HepG2 (cell line): Measurements from ENCODE around the gene RAP1GAP2.

ENCODE experiments used
- GLI4 ChIP-seq: sonication (generic); formaldehyde crosslinking; IDR thresholded peaks from 2 replicates; pipeline ENCODE4 v1.5.1; 2020; ENCODE audit warnings: missing genetic modification reagents, mild to moderate bottlenecking, moderate library complexity, borderline replicate concordance
- NFE2L2 ChIP-seq: fragments of 150-350 bp; IDR thresholded peaks from 2 replicates; pipeline ENCODE4 v1.6.1; 2014; ENCODE audit warnings: low read length
- POLR2AphosphoS5 ChIP-seq: IDR thresholded peaks from 2 replicates; pipeline ENCODE4 v1.6.1; 2012; ENCODE audit warnings: low read depth, low read length
- TF ChIP-seq, protein P1 (sequence below): sonication (generic); formaldehyde crosslinking; IDR thresholded peaks from 2 replicates; pipeline ENCODE4 v1.5.0; 2020; ENCODE audit warnings: mild to moderate bottlenecking, missing genetic modification reagents, moderate library complexity

DNA sequence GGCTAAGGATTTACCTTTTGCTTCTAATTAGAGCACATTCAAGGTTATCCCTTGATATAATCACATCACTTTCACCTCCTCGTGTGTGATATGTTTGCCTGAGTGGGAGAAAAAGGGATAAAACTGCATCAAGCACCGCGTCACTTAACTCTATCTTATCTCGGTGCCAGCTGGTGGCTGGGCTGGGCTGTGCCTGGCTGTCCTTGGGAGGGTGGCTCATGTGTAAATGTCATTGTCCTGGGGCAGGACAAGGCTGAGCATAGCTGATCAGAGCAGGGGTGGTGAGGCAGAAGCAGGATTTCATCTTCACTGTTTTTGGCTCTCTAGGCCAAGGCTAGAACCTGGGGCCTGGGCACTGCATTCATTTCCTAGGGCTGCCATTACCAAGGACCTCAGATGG, 105.3 kb downstream of the RAP1GAP2 start:
- TF ChIP-seq NFE2L2 (no peak), GLI4 (no peak), POLR2AphosphoS5 (no peak)
- TF ChIP-seq, protein P1, sequence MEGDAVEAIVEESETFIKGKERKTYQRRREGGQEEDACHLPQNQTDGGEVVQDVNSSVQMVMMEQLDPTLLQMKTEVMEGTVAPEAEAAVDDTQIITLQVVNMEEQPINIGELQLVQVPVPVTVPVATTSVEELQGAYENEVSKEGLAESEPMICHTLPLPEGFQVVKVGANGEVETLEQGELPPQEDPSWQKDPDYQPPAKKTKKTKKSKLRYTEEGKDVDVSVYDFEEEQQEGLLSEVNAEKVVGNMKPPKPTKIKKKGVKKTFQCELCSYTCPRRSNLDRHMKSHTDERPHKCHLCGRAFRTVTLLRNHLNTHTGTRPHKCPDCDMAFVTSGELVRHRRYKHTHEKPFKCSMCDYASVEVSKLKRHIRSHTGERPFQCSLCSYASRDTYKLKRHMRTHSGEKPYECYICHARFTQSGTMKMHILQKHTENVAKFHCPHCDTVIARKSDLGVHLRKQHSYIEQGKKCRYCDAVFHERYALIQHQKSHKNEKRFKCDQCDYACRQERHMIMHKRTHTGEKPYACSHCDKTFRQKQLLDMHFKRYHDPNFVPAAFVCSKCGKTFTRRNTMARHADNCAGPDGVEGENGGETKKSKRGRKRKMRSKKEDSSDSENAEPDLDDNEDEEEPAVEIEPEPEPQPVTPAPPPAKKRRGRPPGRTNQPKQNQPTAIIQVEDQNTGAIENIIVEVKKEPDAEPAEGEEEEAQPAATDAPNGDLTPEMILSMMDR (CRISPR knock-in tag) = no peak
